Epithelial cell of proximal tubule (primary cell): ENCODE data around the gene ARMCX6. TPM values are rescaled to one million over a fixed set of nuclear protein-coding genes. Genes with fewer than 3 reads are reported as not detected.
"Not testable (repeated sequence)": the region's sequence is repeated elsewhere in the genome, so short reads cannot be mapped to it uniquely, and the experiment has no call there.

Experiments
- DNase-seq: peaks from one replicate; pipeline ENCODE4 v3.0.0-alpha.2; 2011; ENCODE audit warnings: low read depth
- H3K4me3 ChIP-seq: 2 replicates; pipeline ENCODE4 v1.5.1; 2011; ENCODE audit warnings: low read depth, mild to moderate bottlenecking, low read length
- total RNA-seq: library from RNA; depleted of rRNA; stranded (reverse); fragments of >200 nt; gene quantifications from 2 replicates; pipeline ENCODE4 v1.2.3, GENCODE V29; 2015
- TF ChIP-seq, protein P1 (sequence below): conservative IDR thresholded peaks from 2 replicates; pipeline ENCODE4 v1.5.1; 2012; ENCODE audit warnings: low read depth, mild to moderate bottlenecking, low read length

Gene ARMCX6
- total RNA-seq, result 14.4 and 20.5 TPM in 2 replicates

DNA sequence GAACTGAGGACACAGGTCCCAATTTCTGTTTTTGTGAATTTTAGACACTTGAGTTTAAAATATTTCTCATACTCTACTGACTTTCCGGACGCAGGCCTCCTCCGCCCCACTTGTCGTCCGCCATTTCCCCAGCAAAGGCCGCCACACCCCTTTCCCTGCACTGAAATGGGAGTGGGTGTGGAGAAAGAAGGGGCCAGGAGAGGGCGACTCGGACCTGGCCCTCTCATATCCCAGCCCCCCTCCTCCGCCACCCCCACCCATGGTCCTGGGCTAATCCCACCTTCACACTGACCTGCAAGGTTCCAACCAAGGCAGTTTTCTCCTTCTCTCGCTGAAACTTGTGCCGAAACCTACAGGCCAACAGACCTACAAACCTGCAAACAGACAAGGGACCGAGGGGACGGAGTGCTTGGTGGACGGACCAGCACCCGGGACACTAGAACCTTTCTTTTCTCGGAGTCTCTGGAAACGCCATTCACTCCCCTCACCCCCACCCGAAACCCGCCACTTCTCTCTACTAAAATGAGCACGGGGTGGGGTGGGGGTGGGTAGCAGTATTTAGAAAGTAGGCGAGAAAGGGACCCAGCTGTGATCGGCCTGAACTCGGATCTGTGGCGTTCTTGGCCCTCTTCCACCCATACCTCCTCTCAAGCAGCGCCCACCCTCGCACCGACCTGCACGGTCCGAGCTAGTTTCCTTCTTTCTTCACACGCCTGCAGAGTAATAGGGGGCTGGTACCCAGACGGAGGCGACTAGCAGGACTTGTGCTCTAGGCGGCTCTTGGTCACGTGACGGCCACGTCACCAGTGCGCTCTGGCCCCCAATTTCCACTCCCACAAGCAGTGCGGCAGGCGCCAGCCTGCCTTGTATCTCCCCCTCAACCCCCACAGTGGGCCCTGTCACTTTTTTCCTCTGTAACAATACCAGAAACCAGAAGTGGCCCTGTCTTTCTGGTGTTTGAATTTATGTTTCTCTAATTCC, at the start of gene ARMCX6:
Gene ARMCX6 (minus strand): TSS at position 790 of the 981 bp plus-strand sequence. CDS start 1,380 bp downstream, outside the sequence.
- TF ChIP-seq, protein P1, sequence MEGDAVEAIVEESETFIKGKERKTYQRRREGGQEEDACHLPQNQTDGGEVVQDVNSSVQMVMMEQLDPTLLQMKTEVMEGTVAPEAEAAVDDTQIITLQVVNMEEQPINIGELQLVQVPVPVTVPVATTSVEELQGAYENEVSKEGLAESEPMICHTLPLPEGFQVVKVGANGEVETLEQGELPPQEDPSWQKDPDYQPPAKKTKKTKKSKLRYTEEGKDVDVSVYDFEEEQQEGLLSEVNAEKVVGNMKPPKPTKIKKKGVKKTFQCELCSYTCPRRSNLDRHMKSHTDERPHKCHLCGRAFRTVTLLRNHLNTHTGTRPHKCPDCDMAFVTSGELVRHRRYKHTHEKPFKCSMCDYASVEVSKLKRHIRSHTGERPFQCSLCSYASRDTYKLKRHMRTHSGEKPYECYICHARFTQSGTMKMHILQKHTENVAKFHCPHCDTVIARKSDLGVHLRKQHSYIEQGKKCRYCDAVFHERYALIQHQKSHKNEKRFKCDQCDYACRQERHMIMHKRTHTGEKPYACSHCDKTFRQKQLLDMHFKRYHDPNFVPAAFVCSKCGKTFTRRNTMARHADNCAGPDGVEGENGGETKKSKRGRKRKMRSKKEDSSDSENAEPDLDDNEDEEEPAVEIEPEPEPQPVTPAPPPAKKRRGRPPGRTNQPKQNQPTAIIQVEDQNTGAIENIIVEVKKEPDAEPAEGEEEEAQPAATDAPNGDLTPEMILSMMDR, result peak; percentile 50
- peak within 1 kb of the TSS; percentile 79 for H3K4me3 ChIP-seq
- no peak for DNase-seq

DNA sequence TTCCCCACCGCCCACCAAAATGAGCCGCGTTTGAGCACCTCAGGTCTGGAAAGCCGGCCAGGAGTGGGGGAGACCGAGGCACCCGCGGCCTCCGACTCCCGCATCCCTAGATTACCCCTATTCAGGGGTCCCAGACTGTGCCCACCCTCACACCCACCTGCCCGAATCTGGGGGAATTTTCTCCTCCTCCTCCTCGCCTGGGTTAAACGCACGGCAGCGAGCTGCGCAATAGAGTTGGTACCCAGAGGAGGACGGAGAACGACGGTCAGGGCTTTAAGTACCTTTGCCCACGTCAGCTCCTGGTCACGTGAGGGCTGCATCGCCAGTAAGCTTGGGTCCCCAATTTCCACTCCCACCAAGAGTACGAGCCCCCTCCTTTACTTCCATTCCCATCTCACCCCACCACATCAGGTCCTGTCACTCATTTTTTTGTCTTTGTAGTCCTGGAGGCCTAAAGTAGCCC, 41.8 kb upstream of the ARMCX6 start, which contains the start of gene ARMCX2:
Gene ARMCX2 (minus strand): TSS at position 250 of the 463 bp plus-strand sequence. CDS start 2,262 bp downstream, outside the sequence.
- DNase-seq, result no peak
- peak within 1 kb of the TSS; percentile 72 for H3K4me3 ChIP-seq
- TF ChIP-seq, protein P1, result no peak

DNA sequence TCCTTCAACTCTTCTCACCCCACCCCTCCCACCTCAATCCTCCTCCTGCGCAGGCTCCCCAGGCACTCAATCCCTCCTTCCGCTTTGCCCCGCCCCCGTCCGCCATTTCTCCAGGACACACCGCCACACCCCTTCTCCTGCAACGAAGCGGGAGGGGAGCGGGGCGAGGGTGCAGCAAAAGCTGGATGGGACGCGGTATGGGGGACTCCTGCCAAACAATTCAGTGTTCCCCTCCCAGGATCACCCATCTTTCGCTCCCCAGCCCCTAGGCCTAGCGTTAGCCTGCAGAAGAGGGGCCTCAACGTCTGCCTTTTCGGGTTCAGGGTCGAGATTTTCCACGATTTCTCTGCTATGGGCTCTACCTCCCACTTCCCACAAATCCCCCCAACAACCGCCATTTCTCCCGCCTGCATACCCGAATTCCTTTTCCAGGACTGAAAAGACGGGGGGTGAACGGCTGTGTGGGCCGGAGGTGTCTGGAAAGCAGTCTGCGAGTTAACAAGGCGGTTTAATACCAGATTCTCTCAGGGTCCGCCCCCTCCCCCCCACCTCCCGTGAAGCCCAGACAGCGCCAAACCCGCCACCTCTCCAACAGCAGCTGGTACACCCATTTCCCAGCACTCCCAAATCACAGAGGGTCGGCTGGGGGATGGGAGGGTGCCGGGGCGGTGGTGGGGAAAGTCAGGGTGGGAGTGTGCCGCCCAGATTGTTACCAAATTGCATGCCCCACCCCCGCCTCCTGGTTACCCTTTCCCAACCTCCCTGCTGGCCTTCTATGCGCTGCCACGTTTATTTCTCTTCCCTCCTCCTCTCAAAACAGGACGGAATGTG, 41.1 kb upstream of the ARMCX6 start:
- DNase-seq, result no peak
- TF ChIP-seq, protein P1, result no peak
- peak overlapping the region; percentile 72 for H3K4me3 ChIP-seq

DNA sequence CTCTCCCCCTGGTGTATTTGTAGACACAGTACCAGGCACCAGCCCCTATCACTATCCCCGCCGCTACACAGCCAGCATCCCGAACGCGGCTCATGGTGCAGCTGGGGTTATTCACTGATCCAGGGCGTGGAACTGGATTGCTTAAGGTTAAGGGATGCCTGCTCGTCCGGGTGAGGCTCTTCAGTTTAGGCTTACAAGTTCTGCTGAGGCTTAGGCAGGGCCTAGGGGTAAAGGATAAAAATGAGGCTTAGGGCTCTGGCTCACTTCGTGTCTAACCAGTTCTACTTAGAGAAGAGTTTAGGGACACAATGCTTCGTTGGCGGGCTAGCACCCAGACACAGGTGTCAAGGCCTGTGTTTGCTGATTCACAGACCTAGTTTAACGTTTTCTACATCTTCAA, 39.7 kb upstream of the ARMCX6 start:
- TF ChIP-seq, protein P1, result no peak

DNA sequence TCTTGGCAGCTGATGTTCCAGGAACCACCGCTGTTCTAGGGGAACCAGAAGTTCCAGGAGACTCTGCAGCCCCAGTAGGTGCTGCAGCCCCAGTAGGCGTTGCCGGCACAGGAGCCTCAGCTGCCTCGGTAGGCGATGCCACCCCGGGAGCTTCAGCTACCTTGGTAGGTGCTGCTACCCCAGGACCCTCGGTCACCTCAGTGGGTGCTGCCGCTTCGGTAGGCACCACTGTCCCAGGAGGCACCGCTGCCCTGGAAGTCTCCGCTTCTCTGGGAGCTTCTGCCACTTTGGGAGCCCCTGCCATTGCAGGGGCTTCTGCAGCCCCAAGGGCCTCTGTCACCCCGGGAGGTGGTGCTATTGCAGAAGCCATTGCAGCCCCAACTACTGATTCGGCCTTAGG, 39.0 kb upstream of the ARMCX6 start:
- TF ChIP-seq, protein P1, result no peak

More for the DNA sequence above, 39.7 kb upstream of the ARMCX6 start:
- H3K4me3 ChIP-seq, result no peak overlapping the region
- no peak for DNase-seq

DNA sequence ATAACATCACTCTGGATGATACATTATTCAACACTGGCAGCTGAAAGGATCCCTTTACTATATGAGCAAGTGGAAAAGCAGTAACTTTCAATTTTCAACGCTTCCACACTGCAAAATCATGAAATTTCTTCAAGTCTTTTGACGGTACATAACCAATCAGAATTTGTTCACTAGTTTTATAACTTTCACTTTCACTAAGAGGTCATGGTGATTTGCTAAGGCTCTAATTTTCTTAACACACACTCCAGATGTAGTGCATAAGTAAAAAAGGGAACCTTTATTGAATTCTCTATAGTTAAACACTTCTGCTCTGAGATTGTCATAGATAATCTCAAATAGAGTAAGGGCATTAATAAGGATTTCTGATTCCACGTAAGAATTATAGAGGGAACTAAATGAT, 37.7 kb upstream of the ARMCX6 start:
- DNase-seq, result no peak
- TF ChIP-seq, protein P1, result no peak
- no peak overlapping the region for H3K4me3 ChIP-seq

More for the DNA sequence above, 39.0 kb upstream of the ARMCX6 start:
- DNase-seq, result no peak
- H3K4me3 ChIP-seq, result no peak overlapping the region

DNA sequence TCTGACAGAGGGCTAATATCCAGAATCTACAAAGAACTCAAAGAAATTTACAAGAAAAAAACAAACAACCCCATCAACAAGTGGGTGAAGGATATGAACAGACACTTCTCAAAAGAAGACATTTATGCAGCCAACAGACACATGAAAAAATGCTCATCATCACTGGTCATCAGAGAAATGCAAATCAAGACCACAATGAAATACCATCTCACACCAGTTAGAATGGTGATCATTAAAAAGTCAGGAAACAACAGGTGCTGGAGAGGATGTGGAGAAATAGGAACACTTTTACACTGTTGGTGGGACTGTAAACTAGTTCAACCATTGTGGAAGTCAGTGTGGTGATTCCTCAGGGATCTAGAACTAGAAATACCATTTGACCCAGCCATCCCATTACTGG, 29.9 kb upstream of the ARMCX6 start:
- DNase-seq, H3K4me3 ChIP-seq: not testable (repeated sequence)
